Hematopoietic multipotent progenitor cell (in vitro differentiated cells): ENCODE data around the gene A1BG. TPM values are rescaled to one million over a fixed set of nuclear protein-coding genes. Genes with fewer than 3 reads are reported as not detected.
"Not testable (repeated sequence)": the region's sequence is repeated elsewhere in the genome, so short reads cannot be mapped to it uniquely, and the experiment has no call there.

Source experiments
- DNase-seq, 3 donors: peaks; one replicate each; pipeline ENCODE4 v3.0.0-alpha.2; 2011 to 2015; ENCODE audit warnings: low read depth in 2 of 3, low spot score in 2 of 3
- total RNA-seq: library from RNA; depleted of rRNA; stranded (reverse); fragments of >200 nt; gene quantifications from one replicate; pipeline ENCODE4 v1.2.3, GENCODE V29; 2012

A1BG gene
- total RNA-seq, 1 donor, result 10.0 TPM

GRCh38 chr19:58386576-58387337 lies 33.5 kb upstream of the A1BG start, which contains the start of gene RPS5:
TSS of gene RPS5 (plus strand) at chr19:58387269. CDS start at chr19:58388138, 869 bp downstream.
- DNase-seq, result peak; percentile 93 to 99 (median 98)

GRCh38 chr19:58385891-58386575 lies 32.7 kb upstream of the A1BG start:
- no peak for DNase-seq

- DNase-seq, result no peak
These were observed 32.1 kb upstream of the A1BG start for GRCh38 chr19:58385313-58385890.

GRCh38 chr19:58382997-58383603 lies 29.8 kb upstream of the A1BG start:
- DNase-seq, result no peak

GRCh38 chr19:58381460-58382212 lies 28.3 kb upstream of the A1BG start:
- DNase-seq, result no peak

GRCh38 chr19:58380662-58381459 lies 27.6 kb upstream of the A1BG start, which contains the start of gene ZNF837:
TSS of gene ZNF837 (minus strand) at chr19:58381030. CDS start at chr19:58369332, 11,698 bp downstream.
- peak; percentile 95 to 100 (median 100) for DNase-seq

GRCh38 chr19:58380037-58380661 lies 26.9 kb upstream of the A1BG start:
- DNase-seq, result no peak

- no peak for DNase-seq
These were observed 26.0 kb upstream of the A1BG start for GRCh38 chr19:58379246-58379645.

GRCh38 chr19:58376724-58377123 lies 23.4 kb upstream of the A1BG start:
- DNase-seq, result not testable (repeated sequence)

GRCh38 chr19:58374200-58374599 lies 20.9 kb upstream of the A1BG start:
- no peak for DNase-seq

- no peak for DNase-seq
These were observed 19.2 kb upstream of the A1BG start for GRCh38 chr19:58372311-58373133.

- DNase-seq, result no peak
These were observed 15.5 kb upstream of the A1BG start for GRCh38 chr19:58368561-58369360.

GRCh38 chr19:58367698-58368454 lies 14.6 kb upstream of the A1BG start:
- no peak for DNase-seq

GRCh38 chr19:58366585-58367430 lies 13.5 kb upstream of the A1BG start:
- no peak for DNase-seq

- peak in 2 of 3 donors; percentile 73 to 86 for DNase-seq
These were observed 10.9 kb upstream of the A1BG start for GRCh38 chr19:58364146-58364545.
